SK-N-SH (cell line): ENCODE results near the gene CYBA. TPM values are rescaled to one million over a fixed set of nuclear protein-coding genes. Genes with fewer than 3 reads are reported as not detected.

Experiments used
- CTCF ChIA-PET: fragments of 300-600, 350-600 bp; formaldehyde crosslinking; extraction: SDS; loops from one replicate; lab custom pipeline; 2021; lab: Yijun Ruan, JAX
- POLR2A ChIA-PET: fragments of 350-600 bp; sonication (Branson Sonifier 250); formaldehyde crosslinking; extraction: SDS; loops from one replicate; lab custom pipeline; 2020; ENCODE audit warnings: antibody characterized with exemption, inconsistent platforms; lab: Yijun Ruan, JAX
- DNase-seq: peaks from one replicate; pipeline ENCODE4 v3.0.0; 2012
- H2AFZ ChIP-seq: fragments of 200-600 bp; sonication (generic); 2 replicates; pipeline ENCODE4 v1.8.1; 2016; ENCODE audit warnings: antibody characterized with exemption, mild to moderate bottlenecking, low read depth
- H3F3A ChIP-seq: fragments of 200-600 bp; sonication (generic); replicated peaks from 2 replicates; pipeline ENCODE3; 2016; ENCODE audit warnings: antibody characterized with exemption, mild to moderate bottlenecking; ENCODE audit not compliant: insufficient read depth
- H3K27ac ChIP-seq, 2 experiments: fragments of 200-500 bp in 1 of 2; fragments of 200-600 bp in 1 of 2; sonication (Bioruptor generic) in 1 of 2; sonication (generic), shearing (Covaris generic) in 1 of 2; 2 replicates each; pipeline versions ENCODE4 v1.5.1 to v1.6.1; 2014 to 2016; ENCODE audit warnings: low read depth in 2 of 2, inconsistent platforms in 1 of 2, low read length in 1 of 2, mild to moderate bottlenecking in 1 of 2, mixed read lengths in 1 of 2
- H3K27me3 ChIP-seq: fragments of 200-600 bp; sonication (generic), shearing (Covaris generic); 2 replicates; pipeline ENCODE4 v1.6.1; 2016; ENCODE audit warnings: mixed run types; ENCODE audit not compliant: insufficient read depth
- H3K36me3 ChIP-seq, 2 experiments: fragments of 200-500 bp in 1 of 2; fragments of 200-600 bp in 1 of 2; sonication (Bioruptor generic) in 1 of 2; sonication (generic) in 1 of 2; replicated peaks in 1 of 2; 2 replicates each; pipeline versions ENCODE3 to v1.5.1; 2014 to 2016; ENCODE audit warnings: low read length in 1 of 2, mild to moderate bottlenecking in 1 of 2; ENCODE audit not compliant: insufficient read depth in 2 of 2, control insufficient read depth in 1 of 2
- H3K4me1 ChIP-seq, 2 experiments: fragments of 200-500 bp in 1 of 2; fragments of 200-600 bp in 1 of 2; sonication (Bioruptor generic) in 1 of 2; sonication (generic), shearing (Covaris generic) in 1 of 2; 2 replicates each; pipeline versions ENCODE4 v1.5.1 to v1.6.1; 2014 to 2016; ENCODE audit warnings: low read depth in 1 of 2, low read length in 1 of 2, mixed run types in 1 of 2; ENCODE audit not compliant: insufficient read depth in 2 of 2, control insufficient read depth in 1 of 2
- H3K4me2 ChIP-seq: fragments of 200-600 bp; sonication (generic), shearing (Covaris generic); 2 replicates; pipeline ENCODE4 v1.6.1; 2017; ENCODE audit warnings: mixed run types
- H3K4me3 ChIP-seq, 2 experiments: fragments of 200-500 bp in 1 of 2; fragments of 200-600 bp in 1 of 2; sonication (Bioruptor generic) in 1 of 2; sonication (generic), shearing (Covaris generic) in 1 of 2; 2 replicates each; pipeline versions ENCODE4 v1.5.1 to v1.8.1; 2014 to 2016; ENCODE audit warnings: low read depth in 2 of 2, inconsistent platforms in 1 of 2, low read length in 1 of 2, mild to moderate bottlenecking in 1 of 2, mixed read lengths in 1 of 2, moderate library complexity in 1 of 2
- H3K79me2 ChIP-seq: fragments of 200-600 bp; sonication (generic); 2 replicates; pipeline ENCODE4 v1.8.1; 2017; ENCODE audit warnings: mild to moderate bottlenecking; ENCODE audit not compliant: insufficient read depth
- H3K9ac ChIP-seq: fragments of 200-600 bp; sonication (generic); 2 replicates; pipeline ENCODE4 v1.6.1; 2017; ENCODE audit warnings: mixed run types
- H3K9me2 ChIP-seq: fragments of 200-600 bp; sonication (generic); 2 replicates; pipeline ENCODE4 v1.6.1; 2017; ENCODE audit warnings: mixed run types
- H3K9me3 ChIP-seq: fragments of 200-600 bp; sonication (generic); 2 replicates; pipeline ENCODE4 v1.6.1; 2017; ENCODE audit warnings: mixed run types, mild to moderate bottlenecking, moderate library complexity
- H4K20me1 ChIP-seq: fragments of 200-600 bp; sonication (generic); 2 replicates; pipeline ENCODE4 v1.6.1; 2017; ENCODE audit warnings: mild to moderate bottlenecking, mixed run types; ENCODE audit not compliant: insufficient read depth
- CHD2 ChIP-seq: fragments of 150-350 bp; IDR thresholded peaks from 2 replicates; pipeline ENCODE4 v1.6.1; 2018; ENCODE audit warnings: low read length; ENCODE audit not compliant: partially characterized antibody
- ELF1 ChIP-seq: IDR thresholded peaks from 2 replicates; pipeline ENCODE4 v1.4.0; 2012
- EP300 ChIP-seq, 2 experiments: IDR thresholded peaks; 2 replicates each; pipeline versions ENCODE4 v1.4.0 to v1.6.1; 2012; ENCODE audit warnings: borderline replicate concordance in 1 of 2, low read depth in 1 of 2, low read length in 1 of 2
- FOSL2 ChIP-seq: IDR thresholded peaks from 2 replicates; pipeline ENCODE4 v1.4.0; 2012; ENCODE audit warnings: low read depth, mild to moderate bottlenecking, moderate library complexity, borderline replicate concordance
- JUND ChIP-seq: IDR thresholded peaks from 2 replicates; pipeline ENCODE4 v1.4.0; 2012
- MEF2A ChIP-seq: IDR thresholded peaks from 2 replicates; pipeline ENCODE4 v1.4.0; 2012; ENCODE audit warnings: low read depth, borderline replicate concordance
- MXI1 ChIP-seq: IDR thresholded peaks from 2 replicates; pipeline ENCODE4 v1.6.1; 2012; ENCODE audit warnings: mild to moderate bottlenecking, low read depth, low read length, improper control_type of control experiment
- NFIC ChIP-seq: IDR thresholded peaks from 2 replicates; pipeline ENCODE4 v1.4.0; 2012; ENCODE audit warnings: borderline replicate concordance
- NRF1 ChIP-seq: IDR thresholded peaks from 2 replicates; pipeline ENCODE4 v1.6.1; 2012; ENCODE audit warnings: low read depth, mild to moderate bottlenecking, low read length
- RAD21 ChIP-seq: IDR thresholded peaks from 2 replicates; pipeline ENCODE4 v1.6.1; 2012; ENCODE audit warnings: mild to moderate bottlenecking, low read length
- RCOR1 ChIP-seq: fragments of 150-350 bp; IDR thresholded peaks from 2 replicates; pipeline ENCODE4 v1.6.1; 2017; ENCODE audit warnings: antibody characterized with exemption, low read length
- SIN3A ChIP-seq: IDR thresholded peaks from 2 replicates; pipeline ENCODE4 v1.6.1; 2012; ENCODE audit warnings: low read depth, mild to moderate bottlenecking, low read length, moderate library complexity, borderline replicate concordance
- SMC3 ChIP-seq: IDR thresholded peaks from 2 replicates; pipeline ENCODE4 v1.6.1; 2012; ENCODE audit warnings: low read depth, low read length, improper control_type of control experiment
- TAF1 ChIP-seq: IDR thresholded peaks from 2 replicates; pipeline ENCODE4 v1.6.1; 2012; ENCODE audit warnings: low read depth, mild to moderate bottlenecking, low read length, moderate library complexity, borderline replicate concordance
- WGBS: methylation state at CpG from one replicate; pipeline ENCODE4 v1.1.6; 2017; ENCODE audit warnings: low lambda C conversion rate; 5-methylcytosine and 5-hydroxymethylcytosine counted together
- polyA plus RNA-seq, 3 experiments: library from polyadenylated mRNA; depleted of rRNA; stranded (reverse); fragments of >200 nt; gene quantifications; 2 replicates each; pipeline ENCODE4 v1.2.3, GENCODE V29; 2012
- TF ChIP-seq, protein P1 (sequence below): IDR thresholded peaks from 2 replicates; pipeline ENCODE4 v1.6.1; 2012; ENCODE audit warnings: mild to moderate bottlenecking, low read depth, low read length, moderate library complexity
- TF ChIP-seq, protein P2 (sequence below): fragments of 150-350 bp; IDR thresholded peaks from 2 replicates; pipeline ENCODE4 v1.6.1; 2017; ENCODE audit warnings: antibody characterized with exemption, low read length, low read depth, borderline replicate concordance
- TF ChIP-seq, protein P3 (sequence below): IDR thresholded peaks from 2 replicates; pipeline ENCODE4 v1.4.0; 2012; ENCODE audit warnings: low read depth, borderline replicate concordance

CYBA gene
- polyA plus RNA-seq, 1 of the 3 experiments (the other 2 are of a cell fraction): 176 TPM

DNA sequence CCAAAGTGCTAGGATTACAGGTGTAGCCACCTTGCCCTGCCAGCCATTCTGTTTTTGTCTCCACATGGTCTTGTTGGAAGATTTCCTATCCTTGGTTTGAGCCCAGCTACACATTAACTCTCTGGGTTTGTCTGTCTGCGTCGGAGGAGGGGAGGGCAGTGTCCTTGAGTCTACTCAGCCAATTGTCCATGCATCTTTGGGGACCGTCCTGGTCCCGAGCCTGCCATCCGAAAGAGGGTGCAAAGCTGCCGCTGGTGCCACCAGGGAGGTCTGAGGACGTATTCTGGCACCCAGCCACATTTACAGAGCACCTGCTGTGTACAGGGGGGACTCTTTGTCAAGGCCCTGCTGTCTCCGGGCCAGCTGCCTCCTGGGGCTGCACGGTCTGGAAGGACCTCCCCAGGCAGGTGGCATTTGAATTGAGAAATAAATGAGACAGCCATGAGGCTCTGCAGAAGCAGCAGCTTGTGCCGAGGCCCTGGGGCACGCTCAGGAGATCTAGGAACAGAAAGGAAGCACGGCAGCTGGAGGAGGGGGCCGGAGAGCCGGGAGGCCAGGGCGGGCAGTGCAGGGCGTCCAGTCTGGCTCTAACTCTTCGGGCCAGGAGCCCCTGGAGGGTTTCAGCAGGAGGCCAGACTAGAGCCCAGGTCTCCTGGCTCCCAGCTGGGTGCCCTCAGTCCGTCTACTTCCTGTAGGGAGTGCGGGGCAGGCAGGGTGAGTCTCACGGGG lies 1.5 kb downstream of the CYBA start:
- TF ChIP-seq, protein P1, sequence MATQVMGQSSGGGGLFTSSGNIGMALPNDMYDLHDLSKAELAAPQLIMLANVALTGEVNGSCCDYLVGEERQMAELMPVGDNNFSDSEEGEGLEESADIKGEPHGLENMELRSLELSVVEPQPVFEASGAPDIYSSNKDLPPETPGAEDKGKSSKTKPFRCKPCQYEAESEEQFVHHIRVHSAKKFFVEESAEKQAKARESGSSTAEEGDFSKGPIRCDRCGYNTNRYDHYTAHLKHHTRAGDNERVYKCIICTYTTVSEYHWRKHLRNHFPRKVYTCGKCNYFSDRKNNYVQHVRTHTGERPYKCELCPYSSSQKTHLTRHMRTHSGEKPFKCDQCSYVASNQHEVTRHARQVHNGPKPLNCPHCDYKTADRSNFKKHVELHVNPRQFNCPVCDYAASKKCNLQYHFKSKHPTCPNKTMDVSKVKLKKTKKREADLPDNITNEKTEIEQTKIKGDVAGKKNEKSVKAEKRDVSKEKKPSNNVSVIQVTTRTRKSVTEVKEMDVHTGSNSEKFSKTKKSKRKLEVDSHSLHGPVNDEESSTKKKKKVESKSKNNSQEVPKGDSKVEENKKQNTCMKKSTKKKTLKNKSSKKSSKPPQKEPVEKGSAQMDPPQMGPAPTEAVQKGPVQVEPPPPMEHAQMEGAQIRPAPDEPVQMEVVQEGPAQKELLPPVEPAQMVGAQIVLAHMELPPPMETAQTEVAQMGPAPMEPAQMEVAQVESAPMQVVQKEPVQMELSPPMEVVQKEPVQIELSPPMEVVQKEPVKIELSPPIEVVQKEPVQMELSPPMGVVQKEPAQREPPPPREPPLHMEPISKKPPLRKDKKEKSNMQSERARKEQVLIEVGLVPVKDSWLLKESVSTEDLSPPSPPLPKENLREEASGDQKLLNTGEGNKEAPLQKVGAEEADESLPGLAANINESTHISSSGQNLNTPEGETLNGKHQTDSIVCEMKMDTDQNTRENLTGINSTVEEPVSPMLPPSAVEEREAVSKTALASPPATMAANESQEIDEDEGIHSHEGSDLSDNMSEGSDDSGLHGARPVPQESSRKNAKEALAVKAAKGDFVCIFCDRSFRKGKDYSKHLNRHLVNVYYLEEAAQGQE: no peak
- CTCF ChIA-PET: interaction anchor here (0.7 to 1.9 kb wide), 6 partner anchors 10 to 134 kb away, joined by 3 to 6 read pairs (median 3); partner anchors contain the start of gene MVD
- H3K4me2 ChIP-seq: peak overlapping the region; percentile 96; the same call in 1 of the 2 replicates

GRCh38 chr16:88647178-88648070 lies 3.4 kb downstream of the CYBA start:
- ChIA-PET POLR2A (no interaction called here), CTCF (no interaction called here)
- Histone ChIP-seq H3K4me1 (peaks cover 4 to 10% of the 10 kb centered on the region in 2 experiments; a peak in 2 of 4 replicates), H3K9me3 (no peaks in the 10 kb centered on the region), H3K4me3 (no peak overlapping the region), H3K4me2 (no peak overlapping the region), H2AFZ (no peak overlapping the region), H3K9me2 (no peaks in the 10 kb centered on the region), H3F3A (no peaks in the 10 kb centered on the region), H3K36me3 (no peaks in the 10 kb centered on the region), H3K27ac (no peak overlapping the region), H3K79me2 (no peaks in the 10 kb centered on the region), H3K9ac (no peak overlapping the region), H4K20me1 (no peaks in the 10 kb centered on the region), H3K27me3 (no peaks in the 10 kb centered on the region)
- 82% methylated on average over 5 of the region's 22 CpGs for WGBS
- no peak for DNase-seq
- TF ChIP-seq, protein P2, sequence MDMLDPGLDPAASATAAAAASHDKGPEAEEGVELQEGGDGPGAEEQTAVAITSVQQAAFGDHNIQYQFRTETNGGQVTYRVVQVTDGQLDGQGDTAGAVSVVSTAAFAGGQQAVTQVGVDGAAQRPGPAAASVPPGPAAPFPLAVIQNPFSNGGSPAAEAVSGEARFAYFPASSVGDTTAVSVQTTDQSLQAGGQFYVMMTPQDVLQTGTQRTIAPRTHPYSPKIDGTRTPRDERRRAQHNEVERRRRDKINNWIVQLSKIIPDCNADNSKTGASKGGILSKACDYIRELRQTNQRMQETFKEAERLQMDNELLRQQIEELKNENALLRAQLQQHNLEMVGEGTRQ: no peak
- TF ChIP-seq MXI1: no peak
- TF ChIP-seq ELF1: no peak
- no peak for TF ChIP-seq SMC3
- no peak for TF ChIP-seq SIN3A
- TF ChIP-seq JUND: no peak
- TF ChIP-seq, protein P3, sequence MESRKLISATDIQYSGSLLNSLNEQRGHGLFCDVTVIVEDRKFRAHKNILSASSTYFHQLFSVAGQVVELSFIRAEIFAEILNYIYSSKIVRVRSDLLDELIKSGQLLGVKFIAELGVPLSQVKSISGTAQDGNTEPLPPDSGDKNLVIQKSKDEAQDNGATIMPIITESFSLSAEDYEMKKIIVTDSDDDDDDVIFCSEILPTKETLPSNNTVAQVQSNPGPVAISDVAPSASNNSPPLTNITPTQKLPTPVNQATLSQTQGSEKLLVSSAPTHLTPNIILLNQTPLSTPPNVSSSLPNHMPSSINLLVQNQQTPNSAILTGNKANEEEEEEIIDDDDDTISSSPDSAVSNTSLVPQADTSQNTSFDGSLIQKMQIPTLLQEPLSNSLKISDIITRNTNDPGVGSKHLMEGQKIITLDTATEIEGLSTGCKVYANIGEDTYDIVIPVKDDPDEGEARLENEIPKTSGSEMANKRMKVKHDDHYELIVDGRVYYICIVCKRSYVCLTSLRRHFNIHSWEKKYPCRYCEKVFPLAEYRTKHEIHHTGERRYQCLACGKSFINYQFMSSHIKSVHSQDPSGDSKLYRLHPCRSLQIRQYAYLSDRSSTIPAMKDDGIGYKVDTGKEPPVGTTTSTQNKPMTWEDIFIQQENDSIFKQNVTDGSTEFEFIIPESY: no peak
- TF ChIP-seq MEF2A: no peak
- no peak for TF ChIP-seq NRF1
- no peak for TF ChIP-seq CHD2
- no peak for TF ChIP-seq EP300 (IDR thresholded peaks at IDR 0.05; ENCODE audit: borderline replicate concordance in 1 of 2, low read depth in 1 of 2, low read length in 1 of 2)
- no peak for TF ChIP-seq RAD21
- TF ChIP-seq RCOR1: no peak
- no peak for TF ChIP-seq FOSL2
- no peak for TF ChIP-seq NFIC
- no peak for TF ChIP-seq TAF1

More for the DNA sequence above, 1.5 kb downstream of the CYBA start:
- no peaks in the 10 kb centered on the region for H3K79me2 ChIP-seq
- POLR2A ChIA-PET: interaction anchor here (1.3 kb wide), 1 partner anchor 10 kb away, joined by 3 read pairs; no protein-coding TSS in a partner anchor
- no peaks in the 10 kb centered on the region for H3F3A ChIP-seq
- no peaks in the 10 kb centered on the region for H4K20me1 ChIP-seq
- WGBS: 87% methylated on average over 16 of the region's 20 CpGs
- no peaks in the 10 kb centered on the region for H3K27me3 ChIP-seq
- H3K4me1 ChIP-seq: peaks cover 4 to 10% of the 10 kb centered on the region in 2 experiments; a peak in 2 of 4 replicates
- no peaks in the 10 kb centered on the region for H3K9me2 ChIP-seq
- H3K9ac ChIP-seq: no peak overlapping the region
- H3K27ac ChIP-seq: no peak overlapping the region; a peak in 1 of 4 replicates
- H3K9me3 ChIP-seq: no peaks in the 10 kb centered on the region
- no peaks in the 10 kb centered on the region for H3K36me3 ChIP-seq
- H2AFZ ChIP-seq: no peak overlapping the region
- DNase-seq: no peak
- peak overlapping the region in 1 of 2 experiments; percentile 78; a peak in 2 of 4 replicates for H3K4me3 ChIP-seq
